HG02852 (cell line): ENCODE data around the gene MVB12A.

Experiments
- ATAC-seq: cut with Tn5 transposase; IDR thresholded peaks from one replicate; pipeline ENCODE4 v1.9.1; 2021; ENCODE audit warnings: mild to moderate bottlenecking, moderate library complexity; ENCODE audit not compliant: unreplicated experiment

Gene MVB12A

GRCh38 chr19:17441241-17442021 lies 21.6 kb downstream of the MVB12A start:
- no peak for ATAC-seq

DNA sequence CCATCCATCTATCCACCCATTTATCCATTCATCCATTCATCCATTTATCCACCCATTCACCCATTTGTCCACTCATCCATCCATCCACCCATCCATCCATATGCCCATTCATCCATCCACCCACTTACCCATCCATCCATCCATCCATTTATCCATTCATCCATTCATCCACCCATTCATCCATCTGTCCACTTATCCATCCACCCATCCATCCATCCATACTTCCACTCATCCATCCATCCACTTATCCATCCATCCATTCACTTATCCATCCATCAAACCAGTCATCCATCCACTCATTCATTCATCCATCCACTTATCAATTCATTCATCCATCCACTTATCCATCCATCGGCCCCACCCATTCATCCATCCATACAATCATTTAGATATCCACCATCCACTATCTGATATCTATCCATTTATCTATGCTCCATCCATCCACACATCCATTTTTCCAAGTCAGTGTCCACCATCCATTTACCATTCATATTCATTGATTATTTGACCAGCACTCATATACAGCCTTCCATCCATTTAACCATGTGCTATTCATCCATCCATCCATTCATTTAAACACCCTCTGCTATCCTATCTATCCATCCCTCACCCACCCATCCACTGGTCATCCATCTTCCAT lies 25.8 kb downstream of the MVB12A start:
- no peak for ATAC-seq

- ATAC-seq, result no peak
These were observed 27.9 kb downstream of the MVB12A start for GRCh38 chr19:17447704-17448130.

GRCh38 chr19:17448131-17448967 lies 28.5 kb downstream of the MVB12A start, which contains the start of gene TMEM221:
Gene TMEM221, minus strand, starts transcription at chr19:17448668. Its CDS starts 206 bp downstream, at chr19:17448462.
- ATAC-seq, result no peak

- ATAC-seq, result no peak
These were observed 30.6 kb downstream of the MVB12A start for GRCh38 chr19:17450264-17451075.

GRCh38 chr19:17451820-17452219 lies 32.0 kb downstream of the MVB12A start:
- no peak for ATAC-seq

DNA sequence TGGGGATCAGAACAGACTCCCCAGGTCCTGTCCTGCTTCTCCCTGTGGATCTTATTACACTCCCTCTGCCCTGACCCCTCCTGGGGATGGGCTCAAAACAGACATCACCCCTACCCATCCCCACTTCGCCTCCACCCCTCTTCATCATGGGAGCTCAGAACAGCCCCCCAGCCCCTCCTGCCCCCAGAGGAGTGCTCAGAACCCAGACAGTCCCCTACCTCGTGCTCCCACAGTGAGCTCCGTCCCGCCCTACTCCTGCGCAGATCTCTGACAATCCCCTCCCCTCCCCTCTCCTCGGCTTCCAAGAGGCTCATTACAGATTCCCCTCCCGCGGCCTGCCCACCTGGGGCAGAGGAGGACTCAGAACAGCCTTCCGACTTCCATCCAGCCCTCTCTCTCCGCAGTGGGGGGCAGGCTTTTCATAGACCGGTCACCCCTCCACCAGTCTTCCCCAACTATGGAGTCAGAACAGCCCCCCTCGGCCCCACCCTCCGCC lies 34.8 kb downstream of the MVB12A start:
- no peak for ATAC-seq

DNA sequence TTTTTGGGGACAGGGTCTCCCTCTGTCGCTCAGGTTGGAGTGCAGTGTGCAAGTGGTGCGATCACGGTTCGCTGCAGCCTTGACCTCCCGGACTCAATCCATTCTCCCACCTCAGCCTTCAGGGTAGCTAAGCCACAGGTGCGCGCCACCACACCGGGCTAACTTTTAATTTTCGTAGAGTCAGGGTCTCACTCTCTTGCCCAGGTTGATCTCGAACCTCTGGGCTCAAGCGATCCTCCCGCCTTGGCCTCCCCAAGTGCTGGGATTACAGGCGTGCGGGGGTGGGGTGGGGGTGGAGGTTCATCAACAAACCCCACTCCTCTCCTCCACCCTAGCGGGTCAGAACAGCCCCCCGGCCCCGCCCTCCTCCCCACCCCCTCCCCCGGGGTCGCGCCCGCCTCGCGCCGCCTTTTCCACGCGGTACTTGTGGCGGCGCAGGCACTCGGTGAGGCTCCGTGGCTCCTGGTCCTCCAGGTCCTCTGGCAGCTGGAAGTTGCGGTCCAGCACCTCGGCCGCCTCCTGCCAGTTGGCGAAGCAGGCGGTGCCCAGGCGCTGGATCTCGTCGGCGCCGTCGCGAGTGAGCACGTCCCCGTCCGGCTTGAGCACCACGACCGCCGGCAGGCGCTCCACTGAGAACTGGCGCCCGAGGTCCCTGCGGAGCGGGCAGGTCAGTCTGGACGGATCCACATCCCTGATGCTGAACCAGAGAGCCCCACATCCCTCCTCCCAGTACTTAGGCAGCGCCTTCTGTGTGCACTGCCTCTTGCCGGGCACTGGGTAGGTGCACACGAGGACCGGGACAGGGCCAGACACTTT lies 35.7 kb downstream of the MVB12A start:
- ATAC-seq, result no peak

- no peak for ATAC-seq
These were observed 36.3 kb downstream of the MVB12A start for GRCh38 chr19:17456127-17456526.

DNA sequence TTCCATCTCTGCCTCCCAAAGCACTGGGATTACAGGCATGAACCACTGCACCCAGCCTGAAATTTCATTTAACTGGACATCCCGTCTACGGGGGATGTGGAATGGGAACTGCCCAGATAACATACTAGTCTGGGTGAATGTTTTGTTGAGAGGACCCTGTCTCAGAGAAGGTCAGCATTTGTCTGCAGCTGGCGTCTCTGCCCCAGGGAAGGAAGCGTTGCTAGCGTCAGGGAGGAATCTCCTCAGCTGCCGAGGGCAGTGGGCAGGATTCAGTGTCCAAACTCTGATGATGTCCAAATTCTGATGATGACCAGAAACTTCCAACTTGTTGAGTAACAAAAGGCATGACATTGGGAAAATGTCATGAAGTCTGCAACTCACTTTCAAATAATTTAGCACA lies 37.8 kb downstream of the MVB12A start:
- ATAC-seq, result no peak

DNA sequence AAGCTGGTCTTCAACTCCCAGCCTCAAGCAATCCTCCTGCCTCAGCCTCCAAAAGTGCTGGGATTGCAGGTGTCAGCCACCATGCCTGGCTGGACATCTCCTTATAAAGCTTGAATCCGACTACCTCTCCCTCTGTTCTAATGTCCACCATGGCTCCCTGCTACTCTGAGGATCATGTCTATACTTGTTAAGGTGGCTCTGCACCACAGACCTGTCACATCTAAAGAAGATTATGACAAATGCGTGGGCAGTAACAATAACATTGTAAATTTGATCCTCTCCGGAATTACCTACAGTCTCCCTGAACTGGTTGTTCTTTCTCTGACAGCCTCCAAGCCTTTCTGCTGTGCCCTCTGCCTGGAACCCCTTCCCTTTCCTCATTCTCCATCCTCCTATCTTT lies 39.1 kb downstream of the MVB12A start:
- ATAC-seq, result no peak

DNA sequence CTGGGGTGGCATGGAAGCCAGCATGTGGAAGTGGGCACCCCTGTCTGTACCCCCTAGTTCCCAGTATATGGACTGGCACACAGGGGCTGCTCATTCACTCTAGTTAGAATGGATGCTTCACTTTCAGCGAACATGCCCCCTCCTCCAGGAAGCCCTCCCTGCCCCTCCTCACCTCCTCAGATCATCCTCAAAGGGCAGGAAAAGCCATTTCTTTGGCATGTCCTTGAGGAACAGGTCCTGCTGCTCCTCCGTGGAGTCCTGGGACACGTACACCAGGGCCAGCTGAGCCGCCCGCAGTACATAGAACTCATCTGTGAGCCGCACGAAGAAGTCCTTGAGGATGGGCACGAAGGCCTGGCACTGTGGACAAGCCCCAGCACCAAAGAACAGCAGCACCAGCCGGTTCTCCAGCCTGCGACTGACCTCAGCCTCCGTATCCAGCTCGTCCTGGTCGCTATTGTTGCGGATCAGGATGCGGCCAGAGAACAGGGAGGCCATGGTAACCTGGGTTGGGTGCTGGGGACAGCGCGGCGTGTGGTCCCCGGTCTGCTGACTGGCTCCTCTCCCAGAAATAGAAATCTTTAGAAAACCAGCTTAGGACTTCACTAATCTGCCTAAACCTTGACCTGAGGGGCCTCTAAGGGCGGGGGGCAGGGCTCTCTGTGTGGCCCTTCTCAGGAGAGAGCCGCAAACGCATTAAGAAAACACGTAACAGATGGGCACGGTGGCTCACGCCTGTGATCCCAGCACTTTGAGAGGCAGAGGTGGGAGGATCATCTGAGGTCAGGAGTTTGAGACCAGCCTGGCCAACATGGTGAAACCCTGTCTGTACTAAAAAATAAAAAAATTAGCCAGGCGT lies 40.8 kb downstream of the MVB12A start, which contains the start of gene NXNL1:
NXNL1 (minus strand) TSS at position 555 of the 859 bp plus-strand sequence; CDS start at position 498, 57 bp downstream.
- ATAC-seq, result no peak

DNA sequence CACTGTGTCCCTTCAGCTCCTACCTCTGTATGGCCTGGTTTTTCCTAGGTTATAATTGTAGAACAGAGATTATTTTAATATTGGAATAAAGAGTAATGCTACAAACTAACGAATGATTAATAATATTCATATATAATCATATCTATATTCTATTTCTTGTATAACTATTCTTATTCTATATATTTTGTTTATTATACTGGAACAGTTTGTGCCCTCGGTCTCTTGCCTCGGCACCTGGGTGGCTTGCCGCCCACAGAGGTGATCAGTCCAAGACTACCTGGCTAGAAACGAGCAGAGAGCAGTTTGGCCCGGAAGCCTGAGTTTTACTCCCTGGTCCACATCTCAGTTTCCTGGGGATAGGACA lies 46.6 kb downstream of the MVB12A start:
- no peak for ATAC-seq

- no peak for ATAC-seq
These were observed 47.8 kb downstream of the MVB12A start for GRCh38 chr19:17467471-17468301.

GRCh38 chr19:17468302-17469091 lies 48.6 kb downstream of the MVB12A start:
- no peak for ATAC-seq

DNA sequence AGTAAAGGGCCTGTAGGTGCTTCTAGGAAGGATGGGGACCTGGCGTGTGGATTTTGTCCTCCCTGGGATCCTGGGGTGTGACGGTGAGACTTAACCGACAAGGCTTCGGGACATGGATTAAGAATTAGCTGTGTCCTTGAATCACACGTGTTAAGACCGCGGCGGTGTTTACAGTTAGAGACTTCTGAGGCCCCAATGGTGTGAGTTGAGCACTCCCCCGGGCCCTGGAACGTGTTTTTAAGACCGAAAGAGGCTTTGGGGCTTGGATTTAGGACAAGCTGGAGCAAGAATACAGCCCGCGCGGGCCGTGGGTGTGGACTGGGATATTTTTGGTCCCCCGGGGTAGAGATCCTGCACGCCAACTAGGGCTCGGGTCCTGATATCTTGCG lies 49.2 kb downstream of the MVB12A start:
- ATAC-seq, result no peak

GRCh38 chr19:17469481-17470067 lies 49.7 kb downstream of the MVB12A start:
- peak; percentile 50 for ATAC-seq
